Colonic mucosa (tissue), 4 donors: ENCODE measurements around the gene SCARF1. TPM values are rescaled to one million over a fixed set of nuclear protein-coding genes. Genes with fewer than 3 reads are reported as not detected.

Experiments
- DNase-seq: peaks from one replicate; pipeline ENCODE4 v3.0.0-alpha.2; 2020
- H3K27ac ChIP-seq: fragments of 200-600 bp; one replicate; pipeline ENCODE4 v1.8.0; 2021
- H3K27me3 ChIP-seq: fragments of 200-600 bp; one replicate; pipeline ENCODE4 v1.8.0; 2021
- H3K36me3 ChIP-seq: fragments of 200-600 bp; one replicate; pipeline ENCODE4 v1.8.0; 2021
- H3K4me1 ChIP-seq: fragments of 200-600 bp; one replicate; pipeline ENCODE4 v1.8.0; 2021; ENCODE audit warnings: mild to moderate bottlenecking
- H3K4me3 ChIP-seq: fragments of 200-600 bp; one replicate; pipeline ENCODE4 v1.8.0; 2021
- H3K9ac ChIP-seq, 2 donors: one replicate each; pipeline ENCODE4 v1.7.0; 2013; ENCODE audit warnings: control low read depth in 2 of 2, low read depth in 2 of 2, low read length in 2 of 2
- H3K9me3 ChIP-seq: fragments of 200-600 bp; one replicate; pipeline ENCODE4 v1.8.0; 2021
- CTCF ChIP-seq: fragments of 200-600 bp; IDR thresholded peaks from one replicate; pipeline ENCODE4 v1.8.0; 2022; ENCODE audit warnings: antibody characterized with exemption, mild to moderate bottlenecking
- intact Hi-C: fragments of 100-400 bp; cut with DNase I; formaldehyde crosslinking; loops from one replicate; pipeline ENCODE4 v1.14.1; 2022
- total RNA-seq, 2 donors: library from RNA; stranded (reverse); fragmentation: NEBNext Ultra II Directional in 1 of 2; extraction: Animal tissue kit (Norgen Biotek cat#: 25700) in 1 of 2; gene quantifications; one replicate each; pipeline ENCODE4 v1.2.1, GENCODE V29; 2021
- donor health status: healthy.
- donor health status: DM: no; HTN: no; CAD: no.
- donor health status: DM: no; HTN: no; CAD: no.

SCARF1 gene
- total RNA-seq, 2 donors from 2014 or later = 6.3 to 7.7 TPM

- no peaks in the 10 kb centered on the region for H3K36me3 ChIP-seq
- intact Hi-C loops = no loop called here
- H3K4me3 ChIP-seq = no peak overlapping the region
- no peak overlapping the region for H3K9ac ChIP-seq
- no peaks in the 10 kb centered on the region for H3K4me1 ChIP-seq
- no peak overlapping the region for H3K27ac ChIP-seq
- DNase-seq = no peak
- no peaks in the 10 kb centered on the region for H3K9me3 ChIP-seq
- no peak for TF ChIP-seq CTCF
- no peaks in the 10 kb centered on the region for H3K27me3 ChIP-seq
Observed at GRCh38 chr17:1635675-1636465, 9.7 kb downstream of the SCARF1 start.

GRCh38 chr17:1634841-1635650 is 10.5 kb downstream of the SCARF1 start:
- no peaks in the 10 kb centered on the region for H3K4me1 ChIP-seq
- TF ChIP-seq CTCF = no peak
- H3K27me3 ChIP-seq = no peaks in the 10 kb centered on the region
- H3K27ac ChIP-seq = no peak overlapping the region
- no peak overlapping the region for H3K4me3 ChIP-seq
- no peak for DNase-seq
- no peak overlapping the region for H3K9ac ChIP-seq
- no peaks in the 10 kb centered on the region for H3K9me3 ChIP-seq
- no peaks in the 10 kb centered on the region for H3K36me3 ChIP-seq
- intact Hi-C loops = loop anchor here (5.0 kb wide), 1 partner anchor 63 kb away; no protein-coding TSS in a partner anchor

- no peak for DNase-seq
- TF ChIP-seq CTCF = no peak
- H3K4me1 ChIP-seq = peaks cover 4% of the 10 kb centered on the region
- no peak overlapping the region for H3K27ac ChIP-seq
- no peaks in the 10 kb centered on the region for H3K36me3 ChIP-seq
- H3K4me3 ChIP-seq = no peak overlapping the region
- H3K9me3 ChIP-seq = no peaks in the 10 kb centered on the region
- intact Hi-C loops = loop anchor here (5.0 kb wide), 1 partner anchor 58 kb away; no protein-coding TSS in a partner anchor
- no peak overlapping the region for H3K9ac ChIP-seq
- no peaks in the 10 kb centered on the region for H3K27me3 ChIP-seq
Observed at GRCh38 chr17:1630662-1631061, 14.9 kb downstream of the SCARF1 start.

GRCh38 chr17:1629504-1630310 is 15.8 kb downstream of the SCARF1 start:
- peak; percentile 75 for TF ChIP-seq CTCF
- no peaks in the 10 kb centered on the region for H3K9me3 ChIP-seq
- peaks cover 4% of the 10 kb centered on the region for H3K4me1 ChIP-seq
- peak overlapping the region; percentile 85 for H3K4me3 ChIP-seq
- peak; percentile 92 for DNase-seq
- H3K36me3 ChIP-seq = no peaks in the 10 kb centered on the region
- intact Hi-C loops = loop anchor here (5.0 kb wide), 1 partner anchor 57 kb away; no protein-coding TSS in a partner anchor
- no peaks in the 10 kb centered on the region for H3K27me3 ChIP-seq
- H3K9ac ChIP-seq = peak overlapping the region; percentile 85 to 87
- peak overlapping the region; percentile 94 for H3K27ac ChIP-seq
